ENCODE results near the gene C11orf91. TPM values are rescaled to one million over a fixed set of nuclear protein-coding genes. Genes with fewer than 3 reads are reported as not detected.

Gene C11orf91
- total and polyA plus RNA-seq, 7 donors = not detected

- peaks cover 0 to 26% (median 23%) of the 10 kb centered on the region in 4 donors for H3K4me1 ChIP-seq
- H3K9me3 ChIP-seq = no peaks in the 10 kb centered on the region
- H3K27me3 ChIP-seq = no peaks in the 10 kb centered on the region
- intact Hi-C loops (cut with DNase I) = no loop called here
- no peak overlapping the region for H3K4me3 ChIP-seq
- no peaks in the 10 kb centered on the region for H3K36me3 ChIP-seq
- DNase-seq = no peak
- 68 to 85% methylated on average over 6 of the region's 6 CpGs for WGBS, 2 donors
- no peak overlapping the region for H3K27ac ChIP-seq
- TF ChIP-seq POLR2AphosphoS5 (IDR thresholded peaks at IDR 0.05) = no peak
- no peak for TF ChIP-seq CTCF (IDR thresholded peaks at IDR 0.05)
- TF ChIP-seq EP300 (IDR thresholded peaks at IDR 0.05) = no peak
- no peak for TF ChIP-seq POLR2A (IDR thresholded peaks at IDR 0.05)
These were observed 3.5 kb downstream of the C11orf91 start for GRCh38 chr11:33696931-33697638.

GRCh38 chr11:33696411-33696810 lies 4.2 kb downstream of the C11orf91 start:
- TF ChIP-seq EP300 (IDR thresholded peaks at IDR 0.05) (no peak), CTCF (IDR thresholded peaks at IDR 0.05) (no peak), POLR2AphosphoS5 (IDR thresholded peaks at IDR 0.05) (no peak), POLR2A (IDR thresholded peaks at IDR 0.05) (no peak)
- H3K36me3 ChIP-seq = no peaks in the 10 kb centered on the region
- no peak overlapping the region for H3K27ac ChIP-seq
- WGBS, 2 donors = 49% methylated on average over 5 of the region's 5 CpGs
- H3K4me3 ChIP-seq = no peak overlapping the region
- no peak for DNase-seq
- H3K4me1 ChIP-seq = peaks cover 0 to 29% (median 26%) of the 10 kb centered on the region in 4 donors
- no peaks in the 10 kb centered on the region for H3K9me3 ChIP-seq
- intact Hi-C loops (cut with DNase I) = no loop called here
- no peaks in the 10 kb centered on the region for H3K27me3 ChIP-seq

- no peaks in the 10 kb centered on the region for H3K9me3 ChIP-seq
- TF ChIP-seq POLR2A (IDR thresholded peaks at IDR 0.05) (no peak), CTCF (IDR thresholded peaks at IDR 0.05) (no peak), EP300 (IDR thresholded peaks at IDR 0.05) (no peak), POLR2AphosphoS5 (IDR thresholded peaks at IDR 0.05) (no peak)
- H3K27me3 ChIP-seq = no peaks in the 10 kb centered on the region
- H3K4me3 ChIP-seq = no peak overlapping the region
- peaks cover 0 to 29% (median 24%) of the 10 kb centered on the region in 4 donors for H3K4me1 ChIP-seq
- no peaks in the 10 kb centered on the region for H3K36me3 ChIP-seq
- WGBS, 2 donors = 81 to 87% methylated on average over 4 of the region's 4 CpGs
- intact Hi-C loops (cut with DNase I) = no loop called here
- peak overlapping the region; percentile 9 to 52 (median 24) for H3K27ac ChIP-seq
- no peak for DNase-seq
These were observed 5.5 kb downstream of the C11orf91 start for GRCh38 chr11:33695051-33695566.

- H3K4me3 ChIP-seq = no peak overlapping the region
- no peak for DNase-seq
- intact Hi-C loops (cut with DNase I) = loop anchor here (5.0 kb wide), 1 partner anchor 38 kb away; no protein-coding TSS in a partner anchor
- H3K4me1 ChIP-seq = peaks cover 0 to 25% (median 22%) of the 10 kb centered on the region in 4 donors
- H3K27me3 ChIP-seq = no peaks in the 10 kb centered on the region
- WGBS, 2 donors = 86 to 89% methylated on average over 4 of the region's 4 CpGs
- no peak for TF ChIP-seq CTCF (IDR thresholded peaks at IDR 0.05)
- no peak for TF ChIP-seq POLR2AphosphoS5 (IDR thresholded peaks at IDR 0.05)
- no peak for TF ChIP-seq EP300 (IDR thresholded peaks at IDR 0.05)
- TF ChIP-seq POLR2A (IDR thresholded peaks at IDR 0.05) = no peak
- H3K9me3 ChIP-seq = no peaks in the 10 kb centered on the region
- no peaks in the 10 kb centered on the region for H3K36me3 ChIP-seq
- H3K27ac ChIP-seq = peak overlapping the region; percentile 9 to 52 (median 24)
These were observed 6.1 kb downstream of the C11orf91 start for GRCh38 chr11:33694346-33695050.
